ENCODE data around the gene KRTAP9-6.

Gene KRTAP9-6

DNA sequence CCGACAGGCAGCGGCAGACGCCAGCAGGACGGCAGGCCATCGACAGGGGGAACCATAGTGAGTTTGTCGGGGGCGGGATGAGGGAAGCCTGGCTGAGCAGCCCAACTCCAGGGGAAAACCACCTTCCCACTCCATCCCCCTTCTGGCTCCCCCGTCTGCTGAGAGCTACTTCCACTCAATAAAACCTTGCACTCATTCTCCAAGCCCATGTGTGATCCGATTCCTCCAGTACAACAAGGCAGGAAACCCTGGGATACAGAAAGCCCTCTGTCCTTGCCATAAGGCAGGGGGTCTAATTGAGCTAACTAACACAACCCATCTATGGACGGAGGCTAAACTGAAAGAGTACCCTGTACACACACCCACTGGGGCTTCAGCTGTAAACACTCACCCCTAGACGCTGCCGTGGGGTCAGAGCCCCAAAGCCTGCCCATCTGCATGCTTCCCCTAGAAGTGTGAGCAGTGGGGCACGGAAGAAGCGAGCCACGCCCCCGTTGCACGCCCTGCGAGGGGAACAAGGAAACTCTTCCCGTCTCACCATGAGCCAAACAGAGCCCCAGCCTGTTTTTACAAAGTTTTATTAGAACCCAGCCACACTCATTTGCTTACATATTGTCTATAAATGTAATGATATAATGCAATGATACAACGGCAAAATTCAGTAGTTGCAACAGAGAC lies 33.4 kb downstream of the KRTAP9-6 start:
- Histone ChIP-seq H3K4me3 (ENCODE audit: low read length, poor library complexity, severe bottlenecking) (no peak overlapping the region), H3K27me3 (ENCODE audit: insufficient read depth, low read length, poor library complexity, severe bottlenecking) (no peaks in the 10 kb centered on the region), H2AFZ (ENCODE audit: low read length) (no peak overlapping the region), H3K4me2 (ENCODE audit: low read depth, low read length, poor library complexity, severe bottlenecking) (no peak overlapping the region), H4K20me1 (ENCODE audit: insufficient read depth, low read length, poor library complexity, severe bottlenecking) (no peaks in the 10 kb centered on the region), H3K9me2 (replicated peaks; ENCODE audit: low read depth, low read length) (no peaks in the 10 kb centered on the region), H3K79me2 (ENCODE audit: insufficient read depth, low read length) (no peaks in the 10 kb centered on the region), H3K9me3 (ENCODE audit: insufficient read depth, low read depth, low read length) (no peaks in the 10 kb centered on the region), H3F3A (ENCODE audit: low read depth) (no peaks in the 10 kb centered on the region), H3K36me3 (ENCODE audit: insufficient read depth, low read length) (no peaks in the 10 kb centered on the region), H3K4me1 (ENCODE audit: insufficient read depth, low read length, poor library complexity, severe bottlenecking) (peaks cover 7% of the 10 kb centered on the region), H3K9ac (ENCODE audit: low read depth, low read length, poor library complexity, severe bottlenecking) (no peak overlapping the region)
- TF ChIP-seq, protein P1, sequence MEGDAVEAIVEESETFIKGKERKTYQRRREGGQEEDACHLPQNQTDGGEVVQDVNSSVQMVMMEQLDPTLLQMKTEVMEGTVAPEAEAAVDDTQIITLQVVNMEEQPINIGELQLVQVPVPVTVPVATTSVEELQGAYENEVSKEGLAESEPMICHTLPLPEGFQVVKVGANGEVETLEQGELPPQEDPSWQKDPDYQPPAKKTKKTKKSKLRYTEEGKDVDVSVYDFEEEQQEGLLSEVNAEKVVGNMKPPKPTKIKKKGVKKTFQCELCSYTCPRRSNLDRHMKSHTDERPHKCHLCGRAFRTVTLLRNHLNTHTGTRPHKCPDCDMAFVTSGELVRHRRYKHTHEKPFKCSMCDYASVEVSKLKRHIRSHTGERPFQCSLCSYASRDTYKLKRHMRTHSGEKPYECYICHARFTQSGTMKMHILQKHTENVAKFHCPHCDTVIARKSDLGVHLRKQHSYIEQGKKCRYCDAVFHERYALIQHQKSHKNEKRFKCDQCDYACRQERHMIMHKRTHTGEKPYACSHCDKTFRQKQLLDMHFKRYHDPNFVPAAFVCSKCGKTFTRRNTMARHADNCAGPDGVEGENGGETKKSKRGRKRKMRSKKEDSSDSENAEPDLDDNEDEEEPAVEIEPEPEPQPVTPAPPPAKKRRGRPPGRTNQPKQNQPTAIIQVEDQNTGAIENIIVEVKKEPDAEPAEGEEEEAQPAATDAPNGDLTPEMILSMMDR (conservative IDR thresholded peaks at IDR 0.05; ENCODE audit: low read length), result no peak
- TF ChIP-seq EZH2phosphoT487 (IDR thresholded peaks at IDR 0.05; ENCODE audit: borderline replicate concordance), result no peak

DNA sequence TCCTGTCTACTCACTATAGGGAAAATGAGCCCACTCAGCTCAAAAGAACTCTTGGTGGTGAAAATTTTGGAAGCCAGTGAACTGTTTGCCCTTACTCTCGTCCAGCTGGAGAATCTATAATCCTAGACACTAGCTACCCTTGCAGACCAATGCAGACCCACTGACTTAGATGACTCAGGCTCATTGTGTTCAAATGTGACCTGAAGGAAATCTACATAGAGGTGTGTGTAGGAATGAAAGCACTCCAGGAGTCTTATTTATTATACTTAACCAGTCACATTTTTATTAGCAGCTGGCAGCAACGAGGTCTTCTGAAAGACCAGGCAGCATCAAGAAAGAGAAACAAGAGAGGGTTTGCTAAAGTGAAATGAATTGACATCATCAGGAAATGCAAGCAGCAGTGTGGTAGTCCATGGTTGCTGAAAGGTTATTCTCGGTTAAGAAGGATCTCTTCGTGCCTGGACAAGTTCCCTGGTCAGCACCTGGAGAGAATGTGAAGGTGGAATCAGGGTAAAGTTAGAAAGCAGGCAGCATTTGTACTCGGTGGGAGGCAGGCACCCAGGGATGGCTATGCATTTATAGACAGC lies 36.1 kb downstream of the KRTAP9-6 start:
- Histone ChIP-seq H3K79me2 (ENCODE audit: insufficient read depth, low read length) (no peaks in the 10 kb centered on the region), H3K9me3 (ENCODE audit: insufficient read depth, low read depth, low read length) (no peaks in the 10 kb centered on the region), H3K9ac (ENCODE audit: low read depth, low read length, poor library complexity, severe bottlenecking) (no peak overlapping the region), H3K27me3 (ENCODE audit: insufficient read depth, low read length, poor library complexity, severe bottlenecking) (no peaks in the 10 kb centered on the region), H3F3A (ENCODE audit: low read depth) (no peaks in the 10 kb centered on the region), H3K4me2 (ENCODE audit: low read depth, low read length, poor library complexity, severe bottlenecking) (no peak overlapping the region), H4K20me1 (ENCODE audit: insufficient read depth, low read length, poor library complexity, severe bottlenecking) (no peaks in the 10 kb centered on the region), H3K4me1 (ENCODE audit: insufficient read depth, low read length, poor library complexity, severe bottlenecking) (peaks cover 9% of the 10 kb centered on the region), H2AFZ (ENCODE audit: low read length) (peak overlapping the region; percentile 67), H3K4me3 (ENCODE audit: low read length, poor library complexity, severe bottlenecking) (no peak overlapping the region), H3K9me2 (replicated peaks; ENCODE audit: low read depth, low read length) (no peaks in the 10 kb centered on the region), H3K36me3 (ENCODE audit: insufficient read depth, low read length) (no peaks in the 10 kb centered on the region)
- TF ChIP-seq, protein P1 (conservative IDR thresholded peaks at IDR 0.05; ENCODE audit: low read length), result no peak
- TF ChIP-seq EZH2phosphoT487 (IDR thresholded peaks at IDR 0.05; ENCODE audit: borderline replicate concordance), result no peak

DNA sequence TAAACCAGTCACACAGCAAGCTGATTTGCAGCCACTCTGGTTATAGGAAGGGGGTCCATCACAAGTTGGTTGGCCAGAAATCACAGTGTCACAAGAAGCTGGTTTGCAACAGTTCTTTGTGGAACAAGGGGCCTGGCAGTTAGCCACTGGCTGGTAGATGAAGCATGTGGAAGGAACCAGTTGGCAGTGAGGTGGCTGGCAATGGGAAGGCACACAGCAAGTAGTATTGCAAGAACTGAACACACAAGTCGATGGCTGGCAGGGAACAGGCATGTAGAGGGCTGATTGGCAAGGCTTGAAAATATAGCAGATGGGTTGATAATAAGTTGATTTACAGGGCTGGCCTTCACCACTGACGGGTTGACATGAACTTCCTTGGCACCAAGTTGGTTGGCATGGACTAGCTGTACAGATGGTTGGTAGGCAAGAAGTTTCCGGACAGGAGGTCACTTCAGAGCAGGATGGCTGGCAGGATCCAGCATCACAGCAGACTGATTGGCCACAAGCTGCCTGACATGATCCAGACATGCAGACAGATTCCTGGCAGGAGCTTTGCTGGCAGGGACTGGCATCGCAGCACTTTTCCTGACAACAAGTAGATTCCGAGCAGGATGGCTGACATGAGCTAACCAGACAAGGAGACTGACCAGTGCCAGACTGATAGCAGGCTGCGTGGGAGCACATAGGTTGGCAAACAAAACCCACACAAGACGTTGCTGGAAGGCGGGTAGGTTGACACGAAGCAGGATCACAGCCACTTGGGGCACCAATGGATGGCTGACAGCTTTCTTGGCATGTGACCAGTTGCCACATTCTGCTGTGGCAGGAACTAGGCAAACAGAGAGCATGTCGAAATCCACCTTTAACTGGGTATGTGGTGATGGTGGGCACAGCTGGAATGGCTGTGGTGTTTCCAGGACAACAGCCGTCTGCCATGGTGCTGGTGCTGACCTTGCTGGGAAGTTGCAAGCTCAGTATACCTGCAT lies 37.0 kb downstream of the KRTAP9-6 start, which contains the start of gene KRTAP29-1:
TSS of gene KRTAP29-1 (minus strand) at position 936 of the 986 bp plus-strand sequence. CDS start at position 936, 0 bp downstream.
- no peaks in the 10 kb centered on the region for H3K9me3 ChIP-seq (ENCODE audit: insufficient read depth, low read depth, low read length)
- no peaks in the 10 kb centered on the region for H3K27me3 ChIP-seq (ENCODE audit: insufficient read depth, low read length, poor library complexity, severe bottlenecking)
- H3K4me2 ChIP-seq (ENCODE audit: low read depth, low read length, poor library complexity, severe bottlenecking), result no peak within 1 kb of the TSS
- no peaks in the 10 kb centered on the region for H3K9me2 ChIP-seq (replicated peaks; ENCODE audit: low read depth, low read length)
- H4K20me1 ChIP-seq (ENCODE audit: insufficient read depth, low read length, poor library complexity, severe bottlenecking), result no peaks in the 10 kb centered on the region
- no peak for TF ChIP-seq EZH2phosphoT487 (IDR thresholded peaks at IDR 0.05; ENCODE audit: borderline replicate concordance)
- TF ChIP-seq, protein P1 (conservative IDR thresholded peaks at IDR 0.05; ENCODE audit: low read length), result no peak
- H3K36me3 ChIP-seq (ENCODE audit: insufficient read depth, low read length), result no peaks in the 10 kb centered on the region
- H3K4me1 ChIP-seq (ENCODE audit: insufficient read depth, low read length, poor library complexity, severe bottlenecking), result peaks cover 18% of the 10 kb centered on the region
- H2AFZ ChIP-seq (ENCODE audit: low read length), result 0 out of 2 replicates have a peak within 1 kb of the TSS, but pooled peaks have one; percentile 67
- no peaks in the 10 kb centered on the region for H3F3A ChIP-seq (ENCODE audit: low read depth)
- H3K79me2 ChIP-seq (ENCODE audit: insufficient read depth, low read length), result no peaks in the 10 kb centered on the region
- H3K9ac ChIP-seq (ENCODE audit: low read depth, low read length, poor library complexity, severe bottlenecking), result no peak within 1 kb of the TSS
- no peak within 1 kb of the TSS for H3K4me3 ChIP-seq (ENCODE audit: low read length, poor library complexity, severe bottlenecking)

Measured in Loucy (cell line).